ENCODE measurements around the gene PODXL2.

Gene PODXL2

GRCh38 chr3:127628788-127629466 is at the start of gene PODXL2:
PODXL2 (plus strand) TSS chr3:127629185; CDS start chr3:127629220, 35 bp downstream.
- DNase-seq (peak; percentile 18 to 20), ATAC-seq (peak; percentile 59)
- Mint-ChIP-seq H3K27ac (no peak within 1 kb of the TSS), H3K9me3 (no peaks in the 10 kb centered on the region), H3K4me1 (peaks cover 44% of the 10 kb centered on the region), H3K27me3 (peaks cover 64% of the 10 kb centered on the region), H3K4me3 (peak within 1 kb of the TSS; percentile 70 to 84)

GRCh38 chr3:127580327-127581060 is 48.5 kb upstream of the PODXL2 start:
- no peaks in the 10 kb centered on the region for H3K9me3 Mint-ChIP-seq
- H3K4me3 Mint-ChIP-seq: no peak overlapping the region
- DNase-seq (no peak), ATAC-seq (no peak)
- H3K4me1 Mint-ChIP-seq: peaks cover 34% of the 10 kb centered on the region
- H3K27ac Mint-ChIP-seq: peak overlapping the region in 1 of 2 donors; percentile 19
- H3K27me3 Mint-ChIP-seq: no peaks in the 10 kb centered on the region

GRCh38 chr3:127584734-127585133 is 44.3 kb upstream of the PODXL2 start:
- no peak for ATAC-seq
- DNase-seq: no peak
- Mint-ChIP-seq H3K27me3 (no peaks in the 10 kb centered on the region), H3K9me3 (no peaks in the 10 kb centered on the region), H3K27ac (no peak overlapping the region), H3K4me1 (peaks cover 50% of the 10 kb centered on the region), H3K4me3 (no peak overlapping the region)

- no peak overlapping the region for H3K4me3 Mint-ChIP-seq
- H3K9me3 Mint-ChIP-seq: no peaks in the 10 kb centered on the region
- H3K27me3 Mint-ChIP-seq: no peaks in the 10 kb centered on the region
- DNase-seq (no peak), ATAC-seq (no peak)
- H3K4me1 Mint-ChIP-seq: peaks cover 51% of the 10 kb centered on the region
- no peak overlapping the region for H3K27ac Mint-ChIP-seq
Observed at GRCh38 chr3:127585163-127585812, 43.7 kb upstream of the PODXL2 start.

GRCh38 chr3:127585813-127586413 is 43.1 kb upstream of the PODXL2 start:
- Mint-ChIP-seq H3K4me3 (no peak overlapping the region), H3K4me1 (peaks cover 44% of the 10 kb centered on the region), H3K27ac (no peak overlapping the region), H3K9me3 (no peaks in the 10 kb centered on the region), H3K27me3 (no peaks in the 10 kb centered on the region)
- ATAC-seq: no peak
- no peak for DNase-seq

GRCh38 chr3:127587876-127588275 is 41.1 kb upstream of the PODXL2 start:
- DNase-seq (no peak), ATAC-seq (no peak)
- H3K4me3 Mint-ChIP-seq: peak overlapping the region in 1 of 2 donors; percentile 18
- no peaks in the 10 kb centered on the region for H3K27me3 Mint-ChIP-seq
- no peak overlapping the region for H3K27ac Mint-ChIP-seq
- no peaks in the 10 kb centered on the region for H3K9me3 Mint-ChIP-seq
- H3K4me1 Mint-ChIP-seq: peaks cover 54% of the 10 kb centered on the region

GRCh38 chr3:127588806-127589577 is 40.0 kb upstream of the PODXL2 start:
- ATAC-seq: peak; percentile 19
- no peaks in the 10 kb centered on the region for H3K27me3 Mint-ChIP-seq
- H3K27ac Mint-ChIP-seq: peak overlapping the region; percentile 70 to 82
- peak overlapping the region; percentile 85 to 94 for H3K4me3 Mint-ChIP-seq
- H3K9me3 Mint-ChIP-seq: no peaks in the 10 kb centered on the region
- H3K4me1 Mint-ChIP-seq: peaks cover 57% of the 10 kb centered on the region
- DNase-seq: peak; percentile 24 to 33

- DNase-seq (peak; percentile 28 to 37), ATAC-seq (peak; percentile 1)
- H3K4me3 Mint-ChIP-seq: peak overlapping the region; percentile 89 to 94
Observed at GRCh38 chr3:127589600-127590281, 39.2 kb upstream of the PODXL2 start.

GRCh38 chr3:127590282-127590592 is 38.7 kb upstream of the PODXL2 start:
- Mint-ChIP-seq H3K9me3 (no peaks in the 10 kb centered on the region), H3K4me1 (peaks cover 54% of the 10 kb centered on the region)

More at GRCh38 chr3:127589600-127590281, 39.2 kb upstream of the PODXL2 start:
- Mint-ChIP-seq H3K27ac (peak overlapping the region; percentile 75 to 97), H3K9me3 (no peaks in the 10 kb centered on the region), H3K4me1 (peaks cover 57% of the 10 kb centered on the region), H3K27me3 (no peaks in the 10 kb centered on the region)

GRCh38 chr3:127590593-127591465 is 38.2 kb upstream of the PODXL2 start, which contains the start of gene TPRA1:
TPRA1 (minus strand) TSS chr3:127590733; CDS start chr3:127580146, 10,587 bp downstream.
- H3K27ac Mint-ChIP-seq: peak within 1 kb of the TSS; percentile 97 to 98
- no peaks in the 10 kb centered on the region for H3K9me3 Mint-ChIP-seq
- peaks cover 48% of the 10 kb centered on the region for H3K4me1 Mint-ChIP-seq
- peak; percentile 84 to 87 for DNase-seq
- peak within 1 kb of the TSS; percentile 89 to 94 for H3K4me3 Mint-ChIP-seq
- H3K27me3 Mint-ChIP-seq: no peaks in the 10 kb centered on the region
- peak; percentile 88 for ATAC-seq

More at GRCh38 chr3:127590282-127590592, 38.7 kb upstream of the PODXL2 start:
- Mint-ChIP-seq H3K27me3 (no peaks in the 10 kb centered on the region), H3K27ac (peak overlapping the region; percentile 97 to 98), H3K4me3 (peak overlapping the region; percentile 89 to 94)
- peak; percentile 53 for ATAC-seq
- peak in 1 of 2 donors; percentile 53 for DNase-seq

GRCh38 chr3:127593178-127593577 is 35.8 kb upstream of the PODXL2 start:
- Mint-ChIP-seq H3K4me1 (peaks cover 51% of the 10 kb centered on the region), H3K27ac (no peak overlapping the region), H3K27me3 (no peaks in the 10 kb centered on the region), H3K4me3 (no peak overlapping the region), H3K9me3 (no peaks in the 10 kb centered on the region)
- ATAC-seq (no peak), DNase-seq (no peak)

- DNase-seq (no peak), ATAC-seq (no peak)
- H3K4me3 Mint-ChIP-seq: no peak overlapping the region
- H3K9me3 Mint-ChIP-seq: no peaks in the 10 kb centered on the region
- no peak overlapping the region for H3K27ac Mint-ChIP-seq
- peaks cover 47% of the 10 kb centered on the region for H3K4me1 Mint-ChIP-seq
- no peaks in the 10 kb centered on the region for H3K27me3 Mint-ChIP-seq
Observed at GRCh38 chr3:127595303-127595702, 33.7 kb upstream of the PODXL2 start.

GRCh38 chr3:127597020-127597771 is 31.8 kb upstream of the PODXL2 start:
- Mint-ChIP-seq H3K4me3 (peak overlapping the region; percentile 87 to 100), H3K27ac (peak overlapping the region; percentile 95 to 97), H3K4me1 (peaks cover 55% of the 10 kb centered on the region), H3K27me3 (no peaks in the 10 kb centered on the region), H3K9me3 (no peaks in the 10 kb centered on the region)
- DNase-seq: no peak
- no peak for ATAC-seq
